C4-2B (cell line): ENCODE results near the gene RBBP9.

Experiments used
- CTCF ChIP-seq: fragments of 450-650 bp; conservative IDR thresholded peaks from 2 replicates; pipeline ENCODE4 v1.5.1; 2017; ENCODE audit warnings: mild to moderate bottlenecking
- ZFX ChIP-seq: fragments of 450-650 bp; IDR thresholded peaks from 2 replicates; pipeline ENCODE4 v1.6.1; 2017

GRCh38 chr20:18513208-18513607, 16.2 kb upstream of the RBBP9 start:
- TF ChIP-seq CTCF (no peak), ZFX (no peak)
